ENCODE measurements around the gene PDZRN4.

PDZRN4 gene

GRCh38 chr12:41220931-41221330, 32.8 kb downstream of the PDZRN4 start:
- TF ChIP-seq, protein P1, sequence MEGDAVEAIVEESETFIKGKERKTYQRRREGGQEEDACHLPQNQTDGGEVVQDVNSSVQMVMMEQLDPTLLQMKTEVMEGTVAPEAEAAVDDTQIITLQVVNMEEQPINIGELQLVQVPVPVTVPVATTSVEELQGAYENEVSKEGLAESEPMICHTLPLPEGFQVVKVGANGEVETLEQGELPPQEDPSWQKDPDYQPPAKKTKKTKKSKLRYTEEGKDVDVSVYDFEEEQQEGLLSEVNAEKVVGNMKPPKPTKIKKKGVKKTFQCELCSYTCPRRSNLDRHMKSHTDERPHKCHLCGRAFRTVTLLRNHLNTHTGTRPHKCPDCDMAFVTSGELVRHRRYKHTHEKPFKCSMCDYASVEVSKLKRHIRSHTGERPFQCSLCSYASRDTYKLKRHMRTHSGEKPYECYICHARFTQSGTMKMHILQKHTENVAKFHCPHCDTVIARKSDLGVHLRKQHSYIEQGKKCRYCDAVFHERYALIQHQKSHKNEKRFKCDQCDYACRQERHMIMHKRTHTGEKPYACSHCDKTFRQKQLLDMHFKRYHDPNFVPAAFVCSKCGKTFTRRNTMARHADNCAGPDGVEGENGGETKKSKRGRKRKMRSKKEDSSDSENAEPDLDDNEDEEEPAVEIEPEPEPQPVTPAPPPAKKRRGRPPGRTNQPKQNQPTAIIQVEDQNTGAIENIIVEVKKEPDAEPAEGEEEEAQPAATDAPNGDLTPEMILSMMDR (IDR thresholded peaks at IDR 0.05), result no peak

DNA sequence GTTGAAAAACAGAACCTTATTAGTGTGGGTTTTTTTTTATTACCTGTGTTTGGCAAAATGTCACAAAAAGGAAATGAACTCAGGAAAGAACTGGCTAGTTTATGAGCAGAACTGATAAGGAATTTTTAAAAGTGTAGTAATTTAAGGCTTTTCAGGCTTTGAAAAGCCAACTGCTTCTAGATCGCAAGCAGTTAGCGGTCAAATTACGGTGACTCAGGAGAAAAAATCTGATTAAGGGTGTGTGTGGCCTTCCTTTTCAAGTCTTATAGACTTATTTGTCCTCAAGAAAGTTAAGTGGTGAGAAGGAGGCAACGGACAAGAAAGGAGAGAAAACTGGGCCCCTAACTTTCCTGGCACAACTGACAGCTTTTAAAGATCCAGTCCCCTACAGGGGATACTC, 33.4 kb downstream of the PDZRN4 start:
- TF ChIP-seq, protein P1 (IDR thresholded peaks at IDR 0.05), result no peak

GRCh38 chr12:41223600-41223999, 35.5 kb downstream of the PDZRN4 start:
- TF ChIP-seq, protein P1 (IDR thresholded peaks at IDR 0.05), result no peak

- TF ChIP-seq, protein P1 (IDR thresholded peaks at IDR 0.05), result no peak
Measured at GRCh38 chr12:41224066-41224465, 35.9 kb downstream of the PDZRN4 start.

- TF ChIP-seq, protein P1 (IDR thresholded peaks at IDR 0.05), result no peak
Measured at GRCh38 chr12:41225179-41225578, 37.1 kb downstream of the PDZRN4 start.

- TF ChIP-seq, protein P1 (IDR thresholded peaks at IDR 0.05), result no peak
Measured at GRCh38 chr12:41228066-41228820, 40.1 kb downstream of the PDZRN4 start.

DNA sequence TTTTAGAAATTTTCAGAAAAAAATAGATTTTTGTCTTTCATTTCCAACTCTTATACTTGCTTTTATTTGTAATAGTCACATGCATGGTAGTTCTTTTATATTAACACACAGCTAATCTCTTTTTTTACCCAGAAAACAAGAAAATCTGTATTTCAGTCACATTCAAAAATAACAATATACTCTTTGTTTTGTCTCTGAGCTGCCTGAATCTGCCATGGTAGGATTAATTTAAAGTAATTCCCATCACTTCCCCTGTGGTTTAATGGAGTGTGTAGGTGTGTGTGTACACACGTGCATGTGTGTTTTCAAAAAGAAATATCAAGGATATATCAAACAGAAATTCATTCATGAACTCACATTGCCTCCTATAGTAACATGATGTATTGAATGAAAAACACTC, 42.6 kb downstream of the PDZRN4 start:
- TF ChIP-seq, protein P1 (IDR thresholded peaks at IDR 0.05), result no peak

DNA sequence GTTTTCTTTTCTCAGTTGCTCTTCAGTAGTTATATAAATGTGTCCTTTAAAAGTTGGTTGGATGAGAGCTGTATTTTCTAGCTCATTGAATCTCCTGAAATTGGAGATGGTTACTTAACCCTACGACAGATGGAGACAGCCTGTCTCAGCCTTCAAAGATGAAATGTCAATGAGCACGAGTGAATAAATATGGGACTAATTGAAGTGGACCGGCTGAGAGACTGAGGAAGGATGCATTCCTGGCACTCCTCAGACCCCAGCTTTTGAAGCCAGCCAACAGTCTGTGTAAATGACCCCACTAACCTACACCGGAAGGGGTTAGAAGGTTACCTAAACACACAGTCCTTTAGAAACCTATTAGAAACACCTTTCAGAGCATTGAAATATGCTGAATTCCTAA, 46.6 kb downstream of the PDZRN4 start:
- TF ChIP-seq, protein P1 (IDR thresholded peaks at IDR 0.05), result no peak

All from LNCAP (cell line).